IMR-90 (cell line): ENCODE results near the gene LRRN2. TPM values are rescaled to one million over a fixed set of nuclear protein-coding genes. Genes with fewer than 3 reads are reported as not detected.

Source experiments
- ATAC-seq: fragments of 200-7000 bp; cut with Tn5 transposase; 2 replicates; pipeline ENCODE4 v1.9.1; 2020; ENCODE audit warnings: low read depth, mild to moderate bottlenecking, moderate library complexity
- BruUV-seq: library from RNA; stranded (reverse); fragments of 400-500 nt; replicated peaks from 2 replicates; lab custom pipeline; 2021; lab: Mats Ljungman, UMichigan
- CTCF ChIA-PET: fragments of 300-600 bp; formaldehyde crosslinking; extraction: SDS; loops from one replicate; lab custom pipeline; 2021; ENCODE audit warnings: antibody characterized with exemption; lab: Yijun Ruan, JAX
- POLR2A ChIA-PET: fragments of 300-600 bp; sonication (Branson Sonifier 250); formaldehyde crosslinking; loops from one replicate; lab custom pipeline; 2022; ENCODE audit warnings: antibody characterized with exemption; ENCODE audit not compliant: unreplicated experiment; lab: Charles Lee
- DNase-seq: peaks from one replicate; pipeline ENCODE4 v3.0.0; 2013
- H2AFZ ChIP-seq: replicated peaks from 2 replicates; pipeline ENCODE3; 2013; ENCODE audit warnings: low read length, mild to moderate bottlenecking; ENCODE audit not compliant: poor library complexity
- H2AK5ac ChIP-seq: 2 replicates; pipeline ENCODE4 v1.6.1; 2013; ENCODE audit warnings: low read depth, low read length, inconsistent platforms
- H2AK9ac ChIP-seq: replicated peaks from 2 replicates; pipeline ENCODE3; 2013; ENCODE audit warnings: mild to moderate bottlenecking, low read depth, low read length, moderate library complexity; ENCODE audit not compliant: poor library complexity
- H2BK120ac ChIP-seq: 2 replicates; pipeline ENCODE4 v1.6.1; 2013; ENCODE audit warnings: low read depth, low read length, inconsistent platforms
- H2BK15ac ChIP-seq: 3 replicates; pipeline ENCODE4 v1.6.1; 2013; ENCODE audit warnings: low read depth, low read length, inconsistent platforms
- H2BK20ac ChIP-seq: 2 replicates; pipeline ENCODE4 v1.6.1; 2013; ENCODE audit warnings: low read depth, mild to moderate bottlenecking, inconsistent platforms, low read length, moderate library complexity
- H2BK5ac ChIP-seq: 2 replicates; pipeline ENCODE4 v1.6.1; 2013; ENCODE audit warnings: mild to moderate bottlenecking, low read depth, low read length, inconsistent platforms; ENCODE audit not compliant: poor library complexity, severe bottlenecking
- H3K14ac ChIP-seq: replicated peaks from 2 replicates; pipeline ENCODE4 v1.6.1; 2013; ENCODE audit warnings: low read depth, low read length, inconsistent platforms
- H3K18ac ChIP-seq: 2 replicates; pipeline ENCODE4 v1.6.1; 2013; ENCODE audit warnings: low read depth, low read length, control low read depth
- H3K23ac ChIP-seq: 2 replicates; pipeline ENCODE4 v1.6.1; 2013; ENCODE audit warnings: low read depth, low read length, inconsistent platforms
- H3K27ac ChIP-seq: 2 replicates; pipeline ENCODE4 v1.5.1; 2013; ENCODE audit warnings: mild to moderate bottlenecking, control low read depth, low read length; ENCODE audit not compliant: insufficient read depth
- H3K27me3 ChIP-seq: 2 replicates; pipeline ENCODE4 v1.6.1; 2013; ENCODE audit warnings: low read length; ENCODE audit not compliant: control insufficient read depth, insufficient read depth
- H3K36me3 ChIP-seq: 2 replicates; pipeline ENCODE4 v1.6.1; 2013; ENCODE audit warnings: low read length, mixed read lengths; ENCODE audit not compliant: control insufficient read depth, insufficient read depth
- H3K4ac ChIP-seq: 2 replicates; pipeline ENCODE4 v1.6.1; 2013; ENCODE audit warnings: low read depth, low read length, inconsistent platforms
- H3K4me1 ChIP-seq: 2 replicates; pipeline ENCODE4 v1.6.1; 2013; ENCODE audit warnings: low read length, mixed read lengths; ENCODE audit not compliant: control insufficient read depth, insufficient read depth
- H3K4me2 ChIP-seq: 2 replicates; pipeline ENCODE4 v1.6.1; 2013; ENCODE audit warnings: low read depth, mild to moderate bottlenecking, control low read depth, low read length, moderate library complexity
- H3K4me3 ChIP-seq: 2 replicates; pipeline ENCODE4 v1.5.1; 2013; ENCODE audit warnings: low read depth, mild to moderate bottlenecking, control low read depth, low read length, moderate library complexity; ENCODE audit not compliant: insufficient read depth
- H3K56ac ChIP-seq: 2 replicates; pipeline ENCODE4 v1.6.1; 2013; ENCODE audit warnings: low read length, inconsistent platforms; ENCODE audit not compliant: insufficient read depth; ENCODE audit errors: extremely low read depth
- H3K79me1 ChIP-seq, 2 experiments: 2 replicates each; pipeline ENCODE4 v1.6.1; 2013; ENCODE audit warnings: low read length in 2 of 2, inconsistent platforms in 1 of 2, low read depth in 1 of 2
- H3K9ac ChIP-seq: 2 replicates; pipeline ENCODE4 v1.6.1; 2013; ENCODE audit warnings: low read depth, low read length, control low read depth
- H3K9me1 ChIP-seq: 2 replicates; pipeline ENCODE4 v1.6.1; 2013; ENCODE audit warnings: low read length, inconsistent platforms; ENCODE audit not compliant: insufficient read depth
- H3K9me3 ChIP-seq: 2 replicates; pipeline ENCODE4 v1.6.1; 2013; ENCODE audit warnings: low read length; ENCODE audit not compliant: control insufficient read depth, insufficient read depth
- H4K20me1 ChIP-seq: 2 replicates; pipeline ENCODE4 v1.6.1; 2013; ENCODE audit warnings: low read length, inconsistent platforms; ENCODE audit not compliant: insufficient read depth
- H4K5ac ChIP-seq: 2 replicates; pipeline ENCODE4 v1.6.1; 2013; ENCODE audit warnings: mild to moderate bottlenecking, low read depth, low read length, control low read depth
- H4K8ac ChIP-seq, 2 experiments: 2 replicates each; pipeline ENCODE4 v1.6.1; 2013; ENCODE audit warnings: low read depth in 2 of 2, low read length in 2 of 2, control low read depth in 1 of 2, inconsistent platforms in 1 of 2
- H4K91ac ChIP-seq: 2 replicates; pipeline ENCODE4 v1.6.1; 2013; ENCODE audit warnings: low read depth, low read length, inconsistent platforms; ENCODE audit not compliant: insufficient read depth
- CEBPB ChIP-seq: IDR thresholded peaks from 2 replicates; pipeline ENCODE4 v1.6.1; 2012; ENCODE audit warnings: low read depth, low read length, improper control_type of control experiment
- CHD1 ChIP-seq: IDR thresholded peaks from 2 replicates; pipeline ENCODE4 v1.6.1; 2012; ENCODE audit warnings: low read depth, low read length, improper control_type of control experiment
- ELK1 ChIP-seq: fragments of 150-350 bp; IDR thresholded peaks from 2 replicates; pipeline ENCODE4 v1.6.1; 2016; ENCODE audit warnings: low read depth, mild to moderate bottlenecking, low read length, moderate library complexity, borderline replicate concordance
- FOS ChIP-seq: fragments of 150-350 bp; IDR thresholded peaks from 2 replicates; pipeline ENCODE4 v1.6.1; 2016; ENCODE audit warnings: low read depth, low read length
- MAFK ChIP-seq: IDR thresholded peaks from 2 replicates; pipeline ENCODE4 v1.6.1; 2012; ENCODE audit warnings: low read depth, low read length, improper control_type of control experiment
- MAZ ChIP-seq: IDR thresholded peaks from 2 replicates; pipeline ENCODE4 v1.6.1; 2012; ENCODE audit warnings: low read depth, mild to moderate bottlenecking, low read length, improper control_type of control experiment, moderate library complexity, borderline replicate concordance
- NFE2L2 ChIP-seq: fragments of 150-350 bp; IDR thresholded peaks from 2 replicates; pipeline ENCODE4 v1.6.1; 2016; ENCODE audit warnings: low read depth, mild to moderate bottlenecking, low read length
- POLR2A ChIP-seq: IDR thresholded peaks from 2 replicates; pipeline ENCODE4 v1.6.1; 2012; ENCODE audit warnings: mild to moderate bottlenecking, low read depth, low read length
- RAD21 ChIP-seq: IDR thresholded peaks from 2 replicates; pipeline ENCODE4 v1.6.1; 2012; ENCODE audit warnings: low read length, improper control_type of control experiment
- RCOR1 ChIP-seq: IDR thresholded peaks from 2 replicates; pipeline ENCODE4 v1.6.1; 2012; ENCODE audit warnings: mild to moderate bottlenecking, low read length, improper control_type of control experiment; ENCODE audit not compliant: insufficient replicate concordance
- RFX5 ChIP-seq: IDR thresholded peaks from 2 replicates; pipeline ENCODE4 v1.8.0; 2012; ENCODE audit warnings: low read depth, mild to moderate bottlenecking, low read length, moderate library complexity
- SMC3 ChIP-seq: fragments of 150-350 bp; IDR thresholded peaks from 2 replicates; pipeline ENCODE4 v1.6.1; 2016; ENCODE audit warnings: low read depth, mild to moderate bottlenecking, antibody characterized with exemption, low read length, moderate library complexity
- USF2 ChIP-seq: fragments of 150-350 bp; IDR thresholded peaks from 2 replicates; pipeline ENCODE4 v1.6.1; 2017; ENCODE audit warnings: mild to moderate bottlenecking, antibody characterized with exemption, low read length, low read depth
- WGBS, 2 experiments: methylation state at CpG; one replicate each; pipeline versions ENCODE4 v1.1.5 to v1.1.7; 2013; ENCODE audit warnings: missing lambda C conversion rate in 2 of 2; ENCODE audit not compliant: insufficient read length in 1 of 2; ENCODE audit errors: extremely low coverage in 2 of 2; 5-methylcytosine and 5-hydroxymethylcytosine counted together
- dilution Hi-C: fragments of 300-500 bp; cut with HindIII; formaldehyde crosslinking; loops from one replicate; pipeline ENCODE4 v1.14.3; 2018; ENCODE audit warnings: low sequenced_read_pairs; ENCODE audit not compliant: unreplicated experiment
- in situ Hi-C: fragments of 300-500 bp; cut with MboI; formaldehyde crosslinking; loops from 3 replicates; pipeline ENCODE4 v1.14.3; 2019; ENCODE audit warnings: low sequenced_read_pairs, inconsistent platforms, mixed read lengths
- intact Hi-C: fragments of 100-400 bp; cut with micrococcal nuclease; formaldehyde crosslinking; loops from 2 replicates; pipeline ENCODE4 v1.10.0; 2022
- polyA plus RNA-seq, 3 experiments: library from polyadenylated mRNA; depleted of rRNA; stranded (reverse); fragments of >200 nt; gene quantifications; 2 replicates each; pipeline ENCODE4 v1.2.3, GENCODE V29; 2012; ENCODE audit warnings: low replicate concordance in 1 of 3
- total RNA-seq: library from RNA; depleted of rRNA; stranded (reverse); fragments of >200 nt; gene quantifications from 2 replicates; pipeline ENCODE4 v1.2.3, GENCODE V29; 2012
- TF ChIP-seq, protein P1 (sequence below): conservative IDR thresholded peaks from 2 replicates; pipeline ENCODE4 v1.5.1; 2012; ENCODE audit warnings: mild to moderate bottlenecking, low read depth, low read length, improper control_type of control experiment

Gene LRRN2
- total and polyA plus RNA-seq, 2 of the 4 experiments (the other 2 are of a cell fraction), result not detected

GRCh38 chr1:204576422-204576821, 109.1 kb downstream of the LRRN2 start:
- no TSS peak for BruUV-seq
- Histone ChIP-seq H2AK5ac (no peak overlapping the region), H3K9me1 (no peaks in the 10 kb centered on the region), H3K4me3 (no peak overlapping the region), H2BK120ac (no peak overlapping the region), H3K9ac (no peak overlapping the region), H3K27me3 (peaks cover 10% of the 10 kb centered on the region), H2BK5ac (no peak overlapping the region), H3K4me1 (peaks cover 1% of the 10 kb centered on the region; the same call in 1 of the 2 replicates), H3K23ac (no peak overlapping the region), H4K5ac (no peak overlapping the region), H3K14ac (no peak overlapping the region), H3K18ac (no peak overlapping the region), H2BK15ac (no peak overlapping the region), H3K4me2 (no peak overlapping the region), H4K91ac (no peak overlapping the region), H3K4ac (no peak overlapping the region), H2AK9ac (no peak overlapping the region), H3K36me3 (no peaks in the 10 kb centered on the region), H3K27ac (no peak overlapping the region), H2BK20ac (no peak overlapping the region), H4K20me1 (no peaks in the 10 kb centered on the region), H2AFZ (peak overlapping the region; percentile 51), H3K79me1 (no peaks in the 10 kb centered on the region), H3K9me3 (no peaks in the 10 kb centered on the region), H3K56ac (no peak overlapping the region), H4K8ac (no peak overlapping the region)
- intact Hi-C loops, result no loop called here
- dilution Hi-C loops, result no loop called here
- TF ChIP-seq SMC3 (no peak), CEBPB (no peak), MAFK (no peak), USF2 (no peak), MAZ (no peak), FOS (no peak), RFX5 (no peak), RAD21 (no peak), POLR2A (no peak), NFE2L2 (no peak), ELK1 (no peak), CHD1 (no peak), RCOR1 (no peak)
- TF ChIP-seq, protein P1, sequence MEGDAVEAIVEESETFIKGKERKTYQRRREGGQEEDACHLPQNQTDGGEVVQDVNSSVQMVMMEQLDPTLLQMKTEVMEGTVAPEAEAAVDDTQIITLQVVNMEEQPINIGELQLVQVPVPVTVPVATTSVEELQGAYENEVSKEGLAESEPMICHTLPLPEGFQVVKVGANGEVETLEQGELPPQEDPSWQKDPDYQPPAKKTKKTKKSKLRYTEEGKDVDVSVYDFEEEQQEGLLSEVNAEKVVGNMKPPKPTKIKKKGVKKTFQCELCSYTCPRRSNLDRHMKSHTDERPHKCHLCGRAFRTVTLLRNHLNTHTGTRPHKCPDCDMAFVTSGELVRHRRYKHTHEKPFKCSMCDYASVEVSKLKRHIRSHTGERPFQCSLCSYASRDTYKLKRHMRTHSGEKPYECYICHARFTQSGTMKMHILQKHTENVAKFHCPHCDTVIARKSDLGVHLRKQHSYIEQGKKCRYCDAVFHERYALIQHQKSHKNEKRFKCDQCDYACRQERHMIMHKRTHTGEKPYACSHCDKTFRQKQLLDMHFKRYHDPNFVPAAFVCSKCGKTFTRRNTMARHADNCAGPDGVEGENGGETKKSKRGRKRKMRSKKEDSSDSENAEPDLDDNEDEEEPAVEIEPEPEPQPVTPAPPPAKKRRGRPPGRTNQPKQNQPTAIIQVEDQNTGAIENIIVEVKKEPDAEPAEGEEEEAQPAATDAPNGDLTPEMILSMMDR, result no peak
- 48% methylated on average over 4 of the region's 8 CpGs; no CpG with 5 or more reads in 1 of the 2 experiments for WGBS, 2 experiments
- no peak for DNase-seq
- POLR2A ChIA-PET, result no interaction called here
- CTCF ChIA-PET, result no interaction called here
- no peak for ATAC-seq
- in situ Hi-C loops, result no loop called here
